Activated B cell treated with CpG ODN at 0.5 μM for 24 hours (primary cell): ENCODE measurements around the gene CCDC178. TPM values are rescaled to one million over a fixed set of nuclear protein-coding genes. Genes with fewer than 3 reads are reported as not detected.

Source experiments
- ATAC-seq: fragments of 200-7000 bp; cut with Tn5 transposase; one replicate; pipeline ENCODE4 v1.10.0; 2021; ENCODE audit warnings: low read depth, mild to moderate bottlenecking, moderate library complexity
- CTCF ChIA-PET: fragments of 350-600 bp; sonication (Branson Sonifier 250); formaldehyde crosslinking; loops from one replicate; lab custom pipeline; 2021; ENCODE audit warnings: antibody characterized with exemption; lab: Charles Lee
- POLR2A ChIA-PET: fragments of 350-600 bp; sonication (Branson Sonifier 250); formaldehyde crosslinking; loops from one replicate; lab custom pipeline; 2021; ENCODE audit warnings: antibody characterized with exemption; lab: Charles Lee
- DNase-seq: peaks from one replicate; pipeline ENCODE4 v3.0.0; 2022
- H3K27ac Mint-ChIP-seq: one replicate; pipeline ENCODE4 v1.8.0; 2020; ENCODE audit warnings: mixed read lengths
- H3K27me3 Mint-ChIP-seq: one replicate; pipeline ENCODE4 v1.8.0; 2021; ENCODE audit warnings: mixed read lengths
- H3K36me3 Mint-ChIP-seq: one replicate; pipeline ENCODE4 v1.8.0; 2021; ENCODE audit warnings: low read depth, mixed read lengths
- H3K4me1 Mint-ChIP-seq: one replicate; pipeline ENCODE4 v1.8.0; 2021; ENCODE audit warnings: mixed read lengths
- H3K4me3 Mint-ChIP-seq: one replicate; pipeline ENCODE4 v1.8.0; 2020; ENCODE audit warnings: mild to moderate bottlenecking, mixed read lengths
- H3K9me3 Mint-ChIP-seq: one replicate; pipeline ENCODE4 v1.8.0; 2020; ENCODE audit warnings: mixed read lengths
- CTCF ChIP-seq: fragments of 200-600 bp; IDR thresholded peaks from one replicate; pipeline ENCODE4 v1.8.0; 2022; ENCODE audit warnings: antibody characterized with exemption, mild to moderate bottlenecking
- intact Hi-C: fragments of 100-400 bp; cut with micrococcal nuclease; formaldehyde crosslinking; loops from one replicate; pipeline ENCODE4 v1.15.1; 2024
- total RNA-seq: library from RNA; stranded (reverse); gene quantifications from 2 replicates; pipeline ENCODE4 v1.2.3, GENCODE V29; 2022

CCDC178 gene
- total RNA-seq, 1 donor from 2014 or later = not detected

- ChIA-PET POLR2A (interaction anchor here (1.3 kb wide), 1 partner anchor 20 kb away, joined by 4 read pairs; no protein-coding TSS in a partner anchor), CTCF (no interaction called here)
- Mint-ChIP-seq H3K4me3 (no peak overlapping the region), H3K4me1 (peaks cover 56% of the 10 kb centered on the region), H3K9me3 (no peaks in the 10 kb centered on the region), H3K27ac (no peak overlapping the region), H3K27me3 (no peaks in the 10 kb centered on the region), H3K36me3 (no peaks in the 10 kb centered on the region)
- ATAC-seq = no peak
- intact Hi-C loops = loop anchor here (10.0 kb wide), 1 partner anchor 817 kb away; the partner anchor contains the start of gene RNF138
- DNase-seq = no peak
- no peak for TF ChIP-seq CTCF
These were observed 528.7 kb downstream of the CCDC178 start for GRCh38 chr18:32911660-32912284.

GRCh38 chr18:32910694-32911296 is 529.7 kb downstream of the CCDC178 start:
- TF ChIP-seq CTCF = no peak
- Mint-ChIP-seq H3K27ac (no peak overlapping the region), H3K36me3 (no peaks in the 10 kb centered on the region), H3K4me3 (no peak overlapping the region), H3K9me3 (no peaks in the 10 kb centered on the region), H3K4me1 (peaks cover 63% of the 10 kb centered on the region), H3K27me3 (no peaks in the 10 kb centered on the region)
- CTCF ChIA-PET = interaction anchor here (1.1 to 2.1 kb wide), 2 partner anchors 8 to 24 kb away, joined by 3 to 5 read pairs; no protein-coding TSS in a partner anchor
- DNase-seq = no peak
- intact Hi-C loops = loop anchor here (10.0 kb wide), 1 partner anchor 816 kb away; the partner anchor contains the start of gene RNF138
- POLR2A ChIA-PET = interaction anchor here (0.6 to 1.8 kb wide), 4 partner anchors 8 to 140 kb away, joined by 3 to 17 read pairs (median 4); no protein-coding TSS in a partner anchor
- ATAC-seq = no peak

GRCh38 chr18:32909798-32910561 is 530.5 kb downstream of the CCDC178 start:
- intact Hi-C loops = loop anchor here (10.0 kb wide), 1 partner anchor 815 kb away; the partner anchor contains the start of gene RNF138
- Mint-ChIP-seq H3K27ac (peak overlapping the region; percentile 32), H3K4me1 (peaks cover 55% of the 10 kb centered on the region), H3K4me3 (no peak overlapping the region), H3K9me3 (no peaks in the 10 kb centered on the region), H3K36me3 (no peaks in the 10 kb centered on the region), H3K27me3 (no peaks in the 10 kb centered on the region)
- DNase-seq = no peak
- POLR2A ChIA-PET = interaction anchor here (0.5 to 1.8 kb wide), 5 partner anchors 9 to 139 kb away, joined by 3 to 17 read pairs (median 5); partner anchors contain the start of gene KLHL14
- TF ChIP-seq CTCF = no peak
- ATAC-seq = peak; percentile 88
- CTCF ChIA-PET = interaction anchor here (1.1 to 2.1 kb wide), 2 partner anchors 9 to 23 kb away, joined by 3 to 5 read pairs; no protein-coding TSS in a partner anchor

- intact Hi-C loops = no loop called here
- ATAC-seq (no peak), DNase-seq (no peak)
- H3K36me3 Mint-ChIP-seq = no peaks in the 10 kb centered on the region
- no peak for TF ChIP-seq CTCF
- peaks cover 56% of the 10 kb centered on the region for H3K4me1 Mint-ChIP-seq
- H3K9me3 Mint-ChIP-seq = no peaks in the 10 kb centered on the region
- H3K27ac Mint-ChIP-seq = no peak overlapping the region
- ChIA-PET CTCF (no interaction called here), POLR2A (interaction anchor here (0.6 to 0.7 kb wide), 2 partner anchors 137 to 147 kb away, joined by 3 read pairs; no protein-coding TSS in a partner anchor)
- H3K4me3 Mint-ChIP-seq = no peak overlapping the region
- no peaks in the 10 kb centered on the region for H3K27me3 Mint-ChIP-seq
These were observed 532.1 kb downstream of the CCDC178 start for GRCh38 chr18:32908424-32908805.
